Measurements from ENCODE around the gene CMSS1. TPM values are rescaled to one million over a fixed set of nuclear protein-coding genes. Genes with fewer than 3 reads are reported as not detected.
A peak's percentile ranks its signal among the peaks of the same experiment; 100 is the strongest.
"Not testable (repeated sequence)": the region's sequence is repeated elsewhere in the genome, so short reads cannot be mapped to it uniquely, and the experiment has no call there.

The CMSS1 gene
- total RNA-seq, 1 donor from 2014 or later: 9.7 TPM

DNA sequence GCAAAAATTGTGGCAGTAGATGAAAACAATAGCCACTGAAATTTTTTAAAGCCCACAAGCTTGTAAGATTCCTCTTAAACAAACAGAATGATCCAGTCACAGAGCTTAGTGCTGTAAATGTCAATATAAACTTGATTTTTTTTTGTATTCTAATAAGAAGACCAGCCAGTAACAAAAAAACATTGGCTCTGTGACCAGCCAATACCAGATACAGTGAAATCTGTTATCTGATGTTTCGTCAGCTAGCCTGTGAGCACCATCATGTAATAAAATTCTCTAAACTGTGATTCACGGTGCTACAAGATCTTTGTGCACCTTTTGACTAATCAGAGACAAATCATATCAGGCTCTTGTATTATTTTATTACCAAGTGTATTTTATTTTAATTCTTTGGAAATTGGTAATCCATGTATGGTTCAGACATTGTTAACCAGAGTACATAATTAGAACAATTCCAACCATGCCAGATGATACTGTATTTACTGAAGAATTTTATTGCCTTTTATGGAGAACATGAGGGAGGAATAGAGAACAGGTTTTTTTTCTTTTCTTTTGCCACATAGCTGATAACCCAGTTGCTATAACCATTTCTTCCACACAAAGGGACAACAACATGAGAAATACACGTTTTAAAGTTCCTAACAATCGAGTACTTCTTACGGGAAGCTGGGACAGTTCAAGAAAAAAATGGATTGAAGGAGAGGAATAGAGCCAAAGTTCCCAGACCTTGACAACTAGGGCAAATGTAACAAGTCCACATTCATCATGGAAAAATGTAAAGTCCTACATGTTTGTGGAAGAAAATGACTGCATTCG lies 224.7 kb downstream of the CMSS1 start:
- DNase-seq (ENCODE audit: low spot score) (no peak), ATAC-seq (no peak)

DNA sequence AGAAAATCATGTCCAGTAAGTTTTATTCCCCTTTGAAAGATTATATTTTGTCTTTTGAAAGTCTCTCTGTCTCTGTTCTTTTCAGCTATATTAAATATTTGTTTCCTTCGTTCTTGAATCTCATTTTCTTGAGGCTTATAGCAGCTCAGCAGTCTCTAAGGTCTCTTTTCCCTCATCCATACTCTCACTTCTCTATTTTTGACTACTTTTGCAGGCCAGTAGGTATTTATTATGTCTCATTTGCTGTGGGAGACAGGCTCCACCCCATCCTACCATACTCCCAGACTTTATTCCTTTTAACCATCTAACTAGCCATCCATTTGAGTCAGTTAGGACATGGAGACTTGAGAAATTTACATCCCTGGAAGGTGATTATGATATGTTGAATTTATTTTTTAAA lies 225.6 kb downstream of the CMSS1 start:
- ATAC-seq (no peak), DNase-seq (ENCODE audit: low spot score) (no peak)

DNA sequence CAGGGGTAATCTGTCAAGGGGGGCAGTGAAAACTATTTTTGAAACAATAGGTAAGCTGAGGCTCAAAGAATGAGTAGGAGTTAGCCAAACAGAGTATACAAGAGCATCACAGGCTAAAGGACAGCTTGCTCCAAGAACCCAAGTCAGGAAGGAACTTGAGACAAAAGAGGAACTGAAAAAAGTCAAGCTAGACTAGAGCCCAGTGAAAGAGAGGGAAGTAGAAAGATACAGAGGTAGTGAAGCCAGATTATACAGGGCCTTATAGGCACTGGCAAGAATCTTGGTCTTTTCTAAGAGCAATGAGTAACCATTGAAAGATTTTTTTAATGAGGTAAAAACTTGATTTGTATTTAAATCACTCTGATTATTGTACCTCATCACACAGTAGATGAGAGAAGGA lies 226.7 kb downstream of the CMSS1 start:
- DNase-seq (ENCODE audit: low spot score) (no peak), ATAC-seq (peak; percentile 45)

DNA sequence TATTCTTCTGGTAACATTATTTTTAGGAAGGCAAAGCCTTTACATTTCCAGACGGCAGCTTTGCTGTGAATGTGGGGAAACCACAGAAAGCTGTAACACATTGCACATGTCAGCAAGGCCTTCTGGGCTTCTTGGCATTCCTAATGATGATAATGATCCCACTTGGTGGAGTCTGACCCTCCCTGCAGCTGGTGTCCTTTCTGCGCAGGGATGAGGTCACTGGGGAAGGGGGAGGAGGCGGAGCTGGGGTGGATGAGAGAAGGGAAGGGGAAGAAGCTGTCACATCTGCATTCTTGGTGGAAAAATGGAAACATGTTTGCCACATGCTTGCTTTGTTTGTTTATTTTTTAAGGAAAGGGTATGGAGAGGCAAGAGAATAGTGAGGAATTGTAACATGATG lies 228.0 kb downstream of the CMSS1 start:
- ATAC-seq (peak; percentile 36), DNase-seq (ENCODE audit: low spot score) (no peak)

DNA sequence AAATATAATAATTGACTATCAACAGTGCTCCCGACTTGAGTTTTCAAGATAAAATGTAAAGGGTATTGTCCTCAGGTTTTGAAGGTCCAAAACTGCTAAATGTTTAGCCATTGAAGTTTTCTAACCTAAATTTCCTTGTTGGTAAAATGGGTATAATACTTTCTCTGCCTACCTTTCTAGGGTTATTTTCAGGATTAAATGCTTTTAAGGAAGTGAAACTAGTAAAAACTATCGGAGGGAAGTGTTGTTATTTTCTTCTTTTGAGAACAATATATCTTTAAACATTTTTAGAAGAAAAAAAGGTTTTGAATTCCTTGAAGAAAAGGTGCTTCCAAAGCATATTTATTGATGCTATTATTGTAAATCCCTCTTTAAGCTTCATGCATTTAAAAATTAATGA lies 229.3 kb downstream of the CMSS1 start:
- ATAC-seq (no peak), DNase-seq (ENCODE audit: low spot score) (no peak)

DNA sequence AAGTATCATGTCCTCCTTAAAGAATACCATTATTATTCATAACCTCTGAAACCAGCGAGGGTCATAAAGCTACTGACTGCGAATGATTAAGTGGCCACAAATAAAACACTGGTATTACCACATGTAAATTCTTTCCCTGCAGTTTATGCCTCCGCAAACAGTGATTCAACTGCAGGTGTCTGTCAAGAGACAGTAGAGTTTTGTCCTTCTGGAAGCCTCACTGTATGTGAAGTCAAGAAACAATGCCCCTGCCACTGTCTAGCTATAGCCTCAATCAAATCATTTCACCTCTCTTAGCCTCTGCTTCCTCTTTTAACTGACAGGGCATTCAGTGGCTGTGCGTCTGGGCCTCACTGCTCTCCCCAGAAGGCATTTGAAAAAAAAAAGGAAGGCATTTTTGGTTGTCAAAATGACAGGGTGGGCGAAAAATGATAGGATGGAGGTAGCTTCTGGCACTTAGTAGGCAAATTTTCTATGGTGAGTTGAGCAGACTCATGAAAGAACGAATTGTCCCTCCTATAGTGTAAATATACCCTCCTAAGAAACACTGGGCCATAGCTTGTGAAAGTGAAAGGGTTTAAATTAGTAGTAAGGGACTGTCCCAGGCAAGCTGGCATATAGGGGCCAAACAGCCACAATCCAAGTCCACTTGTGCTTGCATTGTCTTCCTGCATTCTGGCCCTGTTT lies 229.9 kb downstream of the CMSS1 start:
- DNase-seq (ENCODE audit: low spot score) (no peak), ATAC-seq (peak; percentile 47)

DNA sequence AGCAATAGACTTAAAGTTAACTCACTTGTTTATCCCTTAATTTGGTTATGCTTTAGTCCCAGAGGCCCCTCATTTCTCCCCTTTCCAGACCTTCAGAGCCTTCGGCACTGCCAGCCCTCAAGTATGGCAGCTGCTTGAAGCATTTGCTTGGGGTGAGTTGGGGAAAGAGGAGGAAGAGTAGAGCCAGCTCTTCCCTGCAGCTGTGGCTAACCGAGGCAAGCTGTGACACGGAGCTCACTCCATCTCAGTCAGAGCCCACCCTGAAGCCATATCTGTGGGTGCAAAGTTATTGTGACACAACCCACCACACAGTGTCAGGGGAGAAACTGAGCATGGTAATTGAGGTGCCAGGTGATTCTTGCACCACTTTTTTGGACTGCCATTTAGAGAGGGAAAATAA lies 230.6 kb downstream of the CMSS1 start:
- ATAC-seq (no peak), DNase-seq (ENCODE audit: low spot score) (no peak)

DNA sequence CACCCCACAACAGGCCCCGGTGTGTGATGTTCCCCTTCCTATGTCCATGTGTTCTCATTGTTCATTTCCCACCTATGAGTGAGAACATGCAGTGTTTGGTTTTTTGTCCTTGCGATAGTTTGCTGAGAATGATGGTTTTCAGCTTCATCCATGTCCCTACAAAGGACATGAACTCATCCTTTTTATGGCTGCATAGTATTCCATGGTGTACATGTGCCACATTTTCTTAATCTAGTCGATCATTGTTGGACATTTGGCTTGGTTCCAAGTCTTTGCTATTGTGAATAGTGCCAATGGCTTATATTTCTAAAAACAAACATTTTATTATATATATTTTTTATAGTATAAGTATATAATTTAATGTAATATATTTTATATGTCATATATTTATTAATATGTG lies 233.9 kb downstream of the CMSS1 start:
- DNase-seq (ENCODE audit: low spot score); ATAC-seq: not testable (repeated sequence)

DNA sequence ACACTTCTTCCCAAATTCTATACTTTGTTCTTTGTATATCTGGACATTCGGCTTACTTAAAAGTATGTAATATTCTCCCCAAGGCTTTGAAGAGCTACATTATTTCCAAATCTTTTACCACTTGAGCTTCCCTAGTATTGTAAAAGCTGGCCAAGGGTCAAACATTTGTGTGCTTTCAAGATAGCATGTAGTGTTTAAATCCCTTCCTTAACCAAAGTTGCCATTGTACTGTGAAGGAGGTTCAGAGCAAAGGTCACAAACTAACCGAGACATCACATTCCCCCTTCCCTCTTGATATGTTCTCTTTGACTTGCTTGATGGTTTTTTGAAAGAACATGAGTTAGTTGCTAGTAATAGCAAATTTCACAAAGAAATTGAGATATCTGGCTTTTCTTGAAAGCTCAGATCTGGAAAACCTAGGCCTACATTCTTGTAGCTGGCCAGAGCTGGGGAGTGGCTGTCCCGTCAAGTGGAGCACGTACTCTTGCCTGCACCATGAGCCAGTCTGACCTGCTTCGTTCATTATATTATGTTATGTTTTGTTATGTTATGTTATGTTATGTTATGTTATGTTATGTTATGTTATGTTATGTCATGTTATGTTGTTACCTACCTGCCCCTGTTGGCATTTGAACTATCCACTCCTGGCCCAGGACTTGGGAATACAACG lies 236.4 kb downstream of the CMSS1 start:
- DNase-seq (ENCODE audit: low spot score) (no peak), ATAC-seq (no peak)

DNA sequence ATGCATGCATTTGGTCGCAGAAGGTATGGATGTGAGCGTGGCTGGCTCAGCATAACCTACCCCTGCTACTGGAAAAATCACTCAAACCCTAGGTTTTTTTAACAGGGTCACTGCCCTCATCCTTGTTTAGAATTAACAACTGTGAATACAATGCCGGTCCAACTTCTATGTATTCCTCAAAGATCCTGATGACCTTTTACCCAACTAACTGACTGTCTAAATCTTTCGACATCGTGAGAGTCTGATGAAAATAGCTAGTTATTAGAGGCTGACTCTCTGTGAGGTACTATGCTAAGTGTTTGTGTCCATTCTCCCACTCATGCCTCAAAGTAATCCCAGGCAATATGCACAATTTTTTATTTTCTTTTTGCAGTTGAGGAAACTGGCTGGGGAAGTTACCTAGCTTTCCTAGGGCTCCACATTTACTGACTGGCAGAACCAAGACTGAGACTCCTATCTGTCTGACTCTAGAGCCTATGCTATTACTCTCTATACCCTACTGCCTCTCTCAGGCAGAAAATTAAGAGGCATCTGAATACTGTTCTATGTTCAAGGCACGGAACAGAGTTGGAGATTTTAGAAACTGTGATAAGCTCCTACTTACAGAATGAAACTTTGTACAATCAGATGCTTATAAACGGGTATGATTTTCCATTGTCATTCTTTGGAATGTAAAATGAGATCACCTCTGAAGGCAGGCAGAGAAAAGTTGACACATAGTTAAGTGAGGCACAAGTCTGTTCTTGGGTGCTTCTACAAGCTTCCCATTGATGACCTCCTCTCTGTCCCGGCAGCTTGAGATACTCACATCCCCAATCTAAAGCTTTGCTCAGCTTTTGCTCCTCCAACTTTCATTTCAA lies 240.3 kb downstream of the CMSS1 start:
- DNase-seq (ENCODE audit: low spot score) (no peak), ATAC-seq (no peak)

DNA sequence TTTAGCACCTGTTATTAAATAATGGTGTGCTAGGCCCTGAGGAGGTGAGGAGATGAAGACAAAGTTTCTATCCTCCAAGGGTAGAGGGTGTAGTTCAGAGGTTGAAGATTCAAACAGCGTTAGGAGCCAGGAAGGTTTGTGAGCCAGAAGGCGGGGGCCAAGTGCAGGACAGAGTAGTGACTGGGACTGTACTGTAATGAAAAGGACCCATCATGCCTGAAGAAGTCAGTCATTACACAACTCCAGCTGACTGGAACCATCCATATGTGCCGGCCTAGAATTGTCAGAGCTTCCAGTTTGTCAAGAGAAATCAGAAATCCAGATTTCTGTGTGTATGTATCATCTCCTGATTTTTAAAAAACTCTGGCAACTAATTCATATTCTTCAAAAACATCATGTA lies 241.8 kb downstream of the CMSS1 start:
- DNase-seq (ENCODE audit: low spot score): no peak
- no peak for ATAC-seq

DNA sequence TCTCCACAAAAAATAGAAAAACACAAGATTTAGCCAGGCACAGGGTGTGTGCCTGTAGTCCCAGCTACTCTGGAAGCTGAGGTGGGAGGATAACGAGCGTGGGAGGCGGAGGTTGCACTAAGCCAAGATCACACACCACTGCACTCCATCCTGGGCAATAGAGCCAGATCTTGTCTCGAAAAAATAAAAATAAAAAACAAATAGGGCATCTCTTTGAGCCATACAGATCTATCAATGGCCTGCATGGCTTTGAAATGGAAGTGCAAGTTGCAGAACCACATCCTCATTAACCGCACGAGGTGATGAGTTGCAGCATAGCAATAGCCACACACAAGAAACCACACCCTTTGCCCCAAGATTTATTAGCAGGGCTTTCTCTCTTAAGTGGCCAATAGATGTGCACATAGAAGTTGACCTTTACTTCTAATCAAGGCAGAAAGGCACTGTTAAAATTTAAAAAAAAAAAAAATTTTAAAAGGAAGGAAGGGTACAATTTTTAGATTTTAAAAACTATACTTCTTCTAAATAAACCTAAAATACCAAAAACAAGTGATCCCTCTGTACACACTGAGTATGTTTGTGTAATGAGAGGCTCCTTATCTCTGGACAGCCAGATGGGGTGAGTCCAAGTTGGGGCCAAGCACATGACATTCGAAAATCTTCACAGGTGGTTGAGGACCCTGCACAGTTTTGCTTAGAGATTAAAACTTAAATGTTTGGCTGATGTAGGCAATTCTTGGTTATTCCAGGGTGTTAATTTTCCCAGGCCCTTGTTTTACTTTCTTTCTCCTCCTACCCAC lies 243.2 kb downstream of the CMSS1 start:
- ATAC-seq (no peak), DNase-seq (ENCODE audit: low spot score) (no peak)

DNA sequence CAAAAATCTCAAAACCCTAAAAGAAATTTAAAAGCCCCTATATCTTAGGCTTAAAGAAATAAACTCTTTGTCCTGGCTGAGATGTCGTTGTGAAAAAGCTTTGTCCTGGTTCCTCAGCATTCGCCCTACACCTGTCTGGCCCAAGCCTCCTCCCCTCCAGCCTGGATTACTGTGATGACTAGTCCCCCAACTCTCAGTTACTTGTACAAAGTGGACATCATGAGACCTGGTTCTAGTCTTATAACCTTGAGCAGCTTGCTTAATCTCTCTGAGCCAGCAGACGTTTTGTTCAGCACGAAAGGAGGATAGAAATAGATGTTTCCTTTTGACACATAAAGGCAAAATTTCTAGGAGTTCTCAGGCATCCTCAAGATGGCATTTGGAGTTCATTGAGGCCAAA lies 245.0 kb downstream of the CMSS1 start:
- DNase-seq (ENCODE audit: low spot score) (no peak), ATAC-seq (no peak)

DNA sequence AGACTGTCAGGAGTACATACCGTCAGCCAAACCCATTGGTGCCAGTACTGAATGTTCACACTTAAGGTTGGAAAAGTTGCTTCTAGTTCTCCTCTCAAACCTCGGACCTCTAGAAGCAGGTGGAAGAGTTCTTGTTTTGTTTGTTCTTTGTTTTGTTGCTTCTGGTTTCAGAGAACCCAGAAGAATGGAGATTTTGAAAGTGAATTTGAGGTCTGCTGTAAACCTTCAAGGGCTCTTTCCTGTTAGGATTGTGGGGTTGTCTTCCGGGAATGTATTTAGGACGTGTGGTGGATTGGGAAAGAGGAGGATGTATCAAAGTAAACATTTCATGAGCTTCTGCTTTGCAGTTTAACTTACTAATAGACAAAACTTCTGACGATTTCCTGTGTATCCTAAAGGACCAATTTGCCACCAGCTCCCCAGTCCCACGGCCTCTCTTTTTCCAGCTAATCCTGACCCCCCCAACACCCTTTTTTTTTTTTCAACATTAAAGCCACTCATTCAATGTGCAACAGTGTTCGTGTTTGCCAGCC lies 246.3 kb downstream of the CMSS1 start:
- DNase-seq (ENCODE audit: low spot score) (no peak), ATAC-seq (no peak)

DNA sequence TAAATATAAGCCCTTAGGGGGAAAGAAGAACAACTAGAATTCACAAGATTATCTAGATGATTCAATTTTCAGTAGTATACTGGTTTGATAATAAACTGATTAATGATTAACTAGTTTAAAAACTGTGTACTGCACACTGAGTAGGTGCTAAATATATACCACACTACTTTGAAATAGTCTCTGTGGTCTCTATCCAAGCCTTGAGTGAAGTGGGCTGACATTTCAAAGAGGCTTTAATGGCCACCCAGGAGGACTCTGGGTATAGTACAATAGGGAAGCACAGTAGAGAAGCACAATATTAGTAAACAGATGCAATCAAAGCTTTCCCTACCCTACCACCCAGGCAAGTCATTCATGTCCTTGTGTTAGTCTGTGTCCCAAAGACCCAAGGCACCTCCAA lies 249.9 kb downstream of the CMSS1 start:
- ATAC-seq: no peak
- no peak for DNase-seq (ENCODE audit: low spot score)

DNA sequence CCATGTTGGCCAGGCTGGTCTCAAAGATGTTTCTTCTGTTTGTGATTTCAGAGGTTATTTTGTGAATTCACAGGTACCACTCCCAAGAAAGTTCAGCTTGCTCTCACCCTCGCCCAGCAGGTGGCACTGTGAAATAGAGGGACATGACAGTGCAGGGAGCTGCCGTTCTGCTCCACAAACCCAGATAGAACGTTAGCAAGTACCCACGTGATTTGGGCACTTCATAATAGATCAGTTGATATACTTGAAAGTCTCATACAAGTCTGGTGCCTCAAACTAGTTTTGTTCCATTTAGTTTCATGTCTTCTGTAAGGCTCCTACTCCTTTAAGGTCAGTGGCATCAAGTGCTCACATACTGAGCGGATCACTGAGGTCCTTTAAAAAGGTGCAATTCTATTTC lies 251.2 kb downstream of the CMSS1 start:
- peak; percentile 99 for ATAC-seq

DNA sequence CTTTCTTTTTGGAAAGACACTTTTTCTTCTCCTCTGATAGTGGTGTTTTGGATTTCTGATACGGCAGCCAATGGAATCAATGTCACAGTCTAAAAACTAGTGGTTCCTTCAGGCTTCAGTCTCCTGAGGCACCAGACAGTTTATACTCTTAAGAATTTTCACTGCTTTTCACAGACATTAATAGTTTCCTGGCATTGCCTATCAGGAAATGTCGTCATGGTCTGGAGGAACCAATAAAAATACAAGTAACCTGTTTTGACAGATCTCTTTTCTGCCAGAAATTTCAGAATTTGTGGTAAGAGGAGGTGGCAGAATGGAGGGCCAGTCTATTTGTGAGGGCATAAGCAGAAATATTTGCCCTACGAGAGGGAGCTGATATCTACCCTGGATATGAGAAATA lies 251.8 kb downstream of the CMSS1 start:
- DNase-seq (ENCODE audit: low spot score): no peak
- ATAC-seq: no peak

More for the DNA sequence above, 251.2 kb downstream of the CMSS1 start:
- DNase-seq (ENCODE audit: low spot score): peak; percentile 83

DNA sequence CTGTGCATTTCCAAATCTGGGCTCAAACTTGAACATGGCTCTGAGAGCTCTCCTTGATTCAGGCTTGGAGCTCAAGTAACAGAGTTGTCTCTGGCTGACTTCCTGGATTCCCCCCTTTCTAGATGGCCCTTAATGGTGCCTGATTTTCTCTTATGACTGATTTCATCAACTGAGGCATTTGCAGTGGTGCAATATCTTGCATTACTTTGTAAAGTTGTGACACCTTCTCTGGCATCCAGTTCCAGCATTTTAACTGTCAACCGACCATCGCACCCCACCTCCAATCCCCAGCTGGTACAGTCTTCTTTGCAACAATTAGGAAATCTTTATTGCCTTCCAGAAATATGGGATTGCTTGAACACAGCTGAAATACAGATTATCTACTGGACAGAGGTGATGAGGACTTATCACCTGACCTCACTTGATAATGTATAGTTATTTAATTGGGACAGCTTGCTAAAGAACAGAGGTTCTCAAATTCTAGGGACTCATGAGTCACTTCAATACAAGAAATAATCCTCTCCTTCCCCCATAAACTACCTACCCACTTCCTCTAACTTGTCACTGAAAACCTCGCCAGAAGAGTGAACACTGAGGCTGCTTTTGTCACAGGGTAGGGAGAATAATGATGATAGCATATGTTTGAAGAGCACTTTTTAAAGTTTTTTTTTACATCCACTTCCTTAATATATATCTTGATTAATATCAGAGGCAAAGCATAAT lies 254.8 kb downstream of the CMSS1 start:
- ATAC-seq: no peak
- DNase-seq (ENCODE audit: low spot score): no peak

DNA sequence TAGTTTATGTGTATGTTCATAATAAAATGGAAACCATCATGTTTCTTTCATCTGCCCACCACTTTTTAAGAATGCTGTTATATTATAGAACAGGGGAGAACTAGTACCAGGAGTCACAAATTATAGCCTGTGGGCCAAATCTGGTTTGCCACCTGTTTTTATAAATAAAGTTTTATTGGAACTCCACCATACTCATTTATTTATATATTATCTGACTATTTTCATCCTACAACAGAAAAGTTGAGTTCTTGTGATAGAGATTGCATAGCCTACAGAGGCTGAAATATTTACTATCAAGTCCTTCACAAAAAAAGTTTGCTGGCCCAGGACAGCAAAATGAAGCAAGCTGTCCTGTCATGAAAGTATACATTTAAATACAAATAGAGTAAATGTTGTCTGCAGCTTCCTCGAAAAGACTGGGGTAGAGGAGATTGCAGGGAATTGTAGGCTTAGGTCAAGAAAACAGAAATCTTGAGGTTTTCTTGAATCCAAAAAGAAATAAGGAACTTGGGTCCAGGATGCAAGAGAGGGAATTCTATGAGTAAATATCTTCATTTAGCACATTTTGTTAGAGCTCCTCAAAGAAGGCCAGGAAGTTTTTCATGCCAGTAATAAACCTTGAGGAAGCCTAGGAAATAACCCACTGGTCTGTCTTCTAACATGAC lies 255.5 kb downstream of the CMSS1 start:
- DNase-seq (ENCODE audit: low spot score): no peak

More for the DNA sequence above, 255.5 kb downstream of the CMSS1 start:
- no peak for ATAC-seq

Measured in left lobe of liver (tissue), 2 donors.